GM23338 (cell line): ENCODE measurements around the gene HSDL1. TPM values are rescaled to one million over a fixed set of nuclear protein-coding genes. Genes with fewer than 3 reads are reported as not detected.

Experiments
- ATAC-seq: fragments of 200-7000 bp; cut with Tn5 transposase; 3 replicates; pipeline ENCODE4 v1.9.1; 2020
- DNase-seq: peaks from one replicate; pipeline ENCODE4 v3.0.0-alpha.2; 2015; ENCODE audit warnings: low spot score
- H2AFZ ChIP-seq: fragments of 200-600 bp; sonication (generic); 2 replicates; pipeline ENCODE4 v1.8.0; 2016; ENCODE audit warnings: antibody characterized with exemption, mild to moderate bottlenecking, moderate library complexity
- H3F3A ChIP-seq: fragments of 200-600 bp; sonication (generic); replicated peaks from 2 replicates; pipeline ENCODE4 v1.8.0; 2017; ENCODE audit warnings: antibody characterized with exemption, mixed run types, low read depth
- H3K27ac ChIP-seq: fragments of 200-600 bp; sonication (generic); 2 replicates; pipeline ENCODE4 v1.6.1; 2016; ENCODE audit warnings: low read depth
- H3K27me3 ChIP-seq: fragments of 200-600 bp; sonication (generic); 2 replicates; pipeline ENCODE4 v1.8.0; 2016; ENCODE audit warnings: mild to moderate bottlenecking, mixed run types, moderate library complexity; ENCODE audit not compliant: insufficient read depth
- H3K36me3 ChIP-seq: fragments of 200-600 bp; sonication (generic); 2 replicates; pipeline ENCODE4 v1.8.0; 2016; ENCODE audit warnings: mild to moderate bottlenecking; ENCODE audit not compliant: insufficient read depth
- H3K4me1 ChIP-seq: fragments of 200-600 bp; sonication (generic); 2 replicates; pipeline ENCODE4 v1.8.0; 2016; ENCODE audit warnings: mild to moderate bottlenecking, moderate library complexity; ENCODE audit not compliant: insufficient read depth
- H3K4me2 ChIP-seq: fragments of 200-600 bp; sonication (generic); 2 replicates; pipeline ENCODE4 v1.7.1; 2017; ENCODE audit warnings: mixed run types
- H3K4me3 ChIP-seq: fragments of 200-600 bp; sonication (generic); 2 replicates; pipeline ENCODE4 v1.6.1; 2016; ENCODE audit warnings: mixed run types
- H3K79me2 ChIP-seq: fragments of 200-600 bp; sonication (generic); replicated peaks from 2 replicates; pipeline ENCODE4 v1.8.0; 2017; ENCODE audit warnings: mild to moderate bottlenecking; ENCODE audit not compliant: insufficient read depth
- H3K9me2 ChIP-seq: fragments of 200-600 bp; sonication (generic); 2 replicates; pipeline ENCODE4 v1.8.0; 2017; ENCODE audit not compliant: insufficient read depth
- H4K20me1 ChIP-seq: fragments of 200-600 bp; sonication (generic); replicated peaks from 2 replicates; pipeline ENCODE4 v1.8.0; 2017; ENCODE audit warnings: mild to moderate bottlenecking; ENCODE audit not compliant: insufficient read depth
- H3K27ac Mint-ChIP-seq: 2 replicates; pipeline ENCODE4 v1.8.0; 2020; ENCODE audit warnings: inconsistent platforms, mild to moderate bottlenecking, moderate library complexity, mixed read lengths
- H3K27me3 Mint-ChIP-seq: 3 replicates; pipeline ENCODE4 v1.8.0; 2022; ENCODE audit warnings: low read depth, mild to moderate bottlenecking, moderate library complexity, mixed read lengths, inconsistent platforms; ENCODE audit not compliant: insufficient read depth, poor library complexity
- H3K36me3 Mint-ChIP-seq: 3 replicates; pipeline ENCODE4 v1.8.0; 2021; ENCODE audit warnings: low read depth, mild to moderate bottlenecking, inconsistent platforms, moderate library complexity, mixed read lengths
- H3K4me1 Mint-ChIP-seq: 3 replicates; pipeline ENCODE4 v1.8.0; 2020; ENCODE audit warnings: mild to moderate bottlenecking, inconsistent platforms, mixed read lengths
- H3K4me3 Mint-ChIP-seq: 3 replicates; pipeline ENCODE4 v1.8.0; 2021; ENCODE audit warnings: moderate library complexity, mild to moderate bottlenecking, inconsistent platforms, mixed read lengths
- H3K9me3 Mint-ChIP-seq: 3 replicates; pipeline ENCODE4 v1.8.0; 2020; ENCODE audit warnings: moderate library complexity, mild to moderate bottlenecking, inconsistent platforms, mixed read lengths
- CTCF ChIP-seq, 2 experiments: fragments of 200-600 bp in 1 of 2; sonication (generic) in 1 of 2; conservative IDR thresholded peaks; 2 replicates each; pipeline versions ENCODE4 v1.5.1 to v1.6.1; 2016 to 2017; ENCODE audit warnings: antibody characterized with exemption in 2 of 2, low read depth in 2 of 2, mild to moderate bottlenecking in 2 of 2, moderate library complexity in 1 of 2
- EZH2 ChIP-seq: fragments of 200-600 bp; sonication (generic); IDR thresholded peaks from one replicate; pipeline ENCODE4 v1.8.0; 2017; ENCODE audit warnings: antibody characterized with exemption, mild to moderate bottlenecking, low read depth; ENCODE audit not compliant: unreplicated experiment
- EZH2phosphoT487 ChIP-seq: fragments of 200-600 bp; sonication (generic); IDR thresholded peaks from one replicate; pipeline ENCODE4 v1.8.1; 2018; ENCODE audit warnings: antibody characterized with exemption; ENCODE audit not compliant: unreplicated experiment
- JUNB ChIP-seq: IDR thresholded peaks from one replicate; pipeline ENCODE4 v1.6.1; 2016; ENCODE audit warnings: antibody characterized with exemption; ENCODE audit not compliant: unreplicated experiment
- NANOG ChIP-seq: IDR thresholded peaks from 2 replicates; pipeline ENCODE4 v1.6.1; 2016; ENCODE audit warnings: antibody characterized with exemption, borderline replicate concordance
- ZNF114 ChIP-seq: fragments of 250-450 bp; sonication (Bioruptor Pico); IDR thresholded peaks from 2 replicates; pipeline ENCODE4 v1.5.0; 2020; ENCODE audit warnings: mild to moderate bottlenecking, moderate library complexity
- ZNF331 ChIP-seq: fragments of 250-450 bp; sonication (Bioruptor Pico); IDR thresholded peaks from 2 replicates; pipeline ENCODE4 v1.5.0; 2020; ENCODE audit warnings: low read depth, mild to moderate bottlenecking, moderate library complexity
- ZNF462 ChIP-seq: fragments of 250-450 bp; sonication (Bioruptor Pico); IDR thresholded peaks from 2 replicates; pipeline ENCODE4 v1.5.0; 2020; ENCODE audit warnings: mild to moderate bottlenecking, moderate library complexity
- polyA plus RNA-seq: library from polyadenylated mRNA; unstranded; fragments of >200 nt; fragmentation: Nextera tagmentation; extraction: Ambion mirVana; gene quantifications from 2 replicates; pipeline ENCODE4 v1.2.1, GENCODE V29; 2016
- total RNA-seq: library from RNA; depleted of rRNA; stranded (reverse); fragments of >200 nt; shearing (Covaris generic); gene quantifications from 2 replicates; pipeline ENCODE4 v1.2.3, GENCODE V29; 2014
- TF ChIP-seq, protein P1 (sequence below): IDR thresholded peaks from 2 replicates; pipeline ENCODE4 v1.6.1; 2016; ENCODE audit warnings: antibody characterized with exemption

HSDL1 gene
- total and polyA plus RNA-seq, 2 experiments from 2014 or later: 16.6 to 46.1 TPM

- H3F3A ChIP-seq: no peaks in the 10 kb centered on the region
- TF ChIP-seq JUNB (no peak), ZNF462 (CRISPR knock-in tag) (no peak), ZNF114 (CRISPR knock-in tag) (no peak), EZH2 (no peak)
- H3K36me3 ChIP-seq: peaks cover 29% of the 10 kb centered on the region
- no peak overlapping the region for H3K4me2 ChIP-seq
- no peak for ATAC-seq
- Mint-ChIP-seq H3K9me3 (no peaks in the 10 kb centered on the region), H3K36me3 (peaks cover 57% of the 10 kb centered on the region), H3K4me1 (no peaks in the 10 kb centered on the region), H3K27me3 (peaks cover 1% of the 10 kb centered on the region), H3K4me3 (no peak overlapping the region), H3K27ac (no peak overlapping the region)
- no peaks in the 10 kb centered on the region for H3K27me3 ChIP-seq
- no peak for DNase-seq
- no peak overlapping the region for H3K27ac ChIP-seq
- no peak overlapping the region for H2AFZ ChIP-seq
- H3K4me1 ChIP-seq: no peaks in the 10 kb centered on the region
- H4K20me1 ChIP-seq: peaks cover 9% of the 10 kb centered on the region
- H3K79me2 ChIP-seq: no peaks in the 10 kb centered on the region
- no peak overlapping the region for H3K4me3 ChIP-seq
- H3K9me2 ChIP-seq: no peaks in the 10 kb centered on the region
These were observed 59.2 kb downstream of the HSDL1 start for GRCh38 chr16:84085773-84086172.

DNA sequence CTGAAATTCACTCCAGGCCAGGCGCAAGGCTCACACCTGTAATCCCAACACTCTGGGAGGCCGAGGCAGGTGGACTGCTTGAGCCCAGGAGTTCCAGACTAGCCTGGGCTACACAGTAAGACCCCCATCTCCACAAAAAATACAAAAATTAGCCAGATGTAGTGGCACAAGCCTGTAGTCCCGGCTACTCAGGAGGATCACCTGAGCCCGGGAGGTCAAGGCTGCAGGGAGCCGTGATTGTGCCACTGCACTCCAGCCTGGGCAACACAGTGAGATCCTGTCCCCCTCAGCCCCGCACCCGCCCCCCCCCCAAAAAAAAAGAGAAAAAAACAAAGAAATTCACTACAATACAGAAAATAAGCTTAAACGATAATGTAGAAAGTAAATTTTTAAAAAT, 59.7 kb downstream of the HSDL1 start:
- H3F3A ChIP-seq: no peaks in the 10 kb centered on the region
- no peak for TF ChIP-seq NANOG
- TF ChIP-seq EZH2phosphoT487: no peak
- TF ChIP-seq ZNF114 (CRISPR knock-in tag): no peak
- TF ChIP-seq CTCF (conservative IDR thresholded peaks at IDR 0.05; ENCODE audit: low read depth in 2 of 2): no peak
- TF ChIP-seq, protein P1, sequence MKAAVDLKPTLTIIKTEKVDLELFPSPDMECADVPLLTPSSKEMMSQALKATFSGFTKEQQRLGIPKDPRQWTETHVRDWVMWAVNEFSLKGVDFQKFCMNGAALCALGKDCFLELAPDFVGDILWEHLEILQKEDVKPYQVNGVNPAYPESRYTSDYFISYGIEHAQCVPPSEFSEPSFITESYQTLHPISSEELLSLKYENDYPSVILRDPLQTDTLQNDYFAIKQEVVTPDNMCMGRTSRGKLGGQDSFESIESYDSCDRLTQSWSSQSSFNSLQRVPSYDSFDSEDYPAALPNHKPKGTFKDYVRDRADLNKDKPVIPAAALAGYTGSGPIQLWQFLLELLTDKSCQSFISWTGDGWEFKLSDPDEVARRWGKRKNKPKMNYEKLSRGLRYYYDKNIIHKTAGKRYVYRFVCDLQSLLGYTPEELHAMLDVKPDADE: no peak
- TF ChIP-seq JUNB: no peak
- TF ChIP-seq ZNF331 (CRISPR knock-in tag): no peak
- TF ChIP-seq EZH2: no peak
- DNase-seq (no peak), ATAC-seq (no peak)
- H3K27me3 Mint-ChIP-seq: peaks cover 1% of the 10 kb centered on the region
- H3K79me2 ChIP-seq: no peaks in the 10 kb centered on the region
- H3K4me3 ChIP-seq: no peak overlapping the region
- H3K4me2 ChIP-seq: no peak overlapping the region
- H3K4me1 ChIP-seq: no peaks in the 10 kb centered on the region
- no peaks in the 10 kb centered on the region for H3K9me3 Mint-ChIP-seq
- peaks cover 57% of the 10 kb centered on the region for H3K36me3 Mint-ChIP-seq
- H3K27me3 ChIP-seq: no peaks in the 10 kb centered on the region
- H2AFZ ChIP-seq: no peak overlapping the region
- H3K27ac Mint-ChIP-seq: no peak overlapping the region
- H3K4me3 Mint-ChIP-seq: no peak overlapping the region
- peaks cover 9% of the 10 kb centered on the region for H4K20me1 ChIP-seq
- no peak overlapping the region for H3K27ac ChIP-seq
- H3K36me3 ChIP-seq: peaks cover 26% of the 10 kb centered on the region
- H3K4me1 Mint-ChIP-seq: no peaks in the 10 kb centered on the region
- no peaks in the 10 kb centered on the region for H3K9me2 ChIP-seq
